Stimulated activated CD8-positive, alpha-beta memory T cell treated with anti-CD3 and anti-CD28 coated beads, Interleukin-15, amount 100 ng/mL, for 48 hours (primary cell): ENCODE data around the gene TMEM164.

Experiments
- DNase-seq, 2 donors: peaks; one replicate each; pipeline ENCODE4 v3.0.0-alpha.2; 2020; ENCODE audit warnings: low read depth in 2 of 2

Gene TMEM164

GRCh38 chrX:110003167-110004156 is 548 bp downstream of the TMEM164 start:
- no peak for DNase-seq

GRCh38 chrX:110004215-110004614 is 1.3 kb downstream of the TMEM164 start:
- no peak for DNase-seq

- DNase-seq, result no peak
Measured at GRCh38 chrX:110004731-110005369, 1.9 kb downstream of the TMEM164 start.

GRCh38 chrX:110006161-110006560 is 3.2 kb downstream of the TMEM164 start:
- DNase-seq, result no peak

- DNase-seq, result no peak
Measured at GRCh38 chrX:110006821-110007375, 4.0 kb downstream of the TMEM164 start.

- no peak for DNase-seq
Measured at GRCh38 chrX:110008011-110008635, 5.2 kb downstream of the TMEM164 start.

GRCh38 chrX:110012818-110013485 is 10.0 kb downstream of the TMEM164 start:
- no peak for DNase-seq

GRCh38 chrX:110013968-110014367 is 11.1 kb downstream of the TMEM164 start:
- DNase-seq, result no peak

- no peak for DNase-seq
Measured at GRCh38 chrX:110015032-110015431, 12.1 kb downstream of the TMEM164 start.

- DNase-seq, result no peak
Measured at GRCh38 chrX:110015915-110016314, 13.0 kb downstream of the TMEM164 start.

GRCh38 chrX:110020536-110020935 is 17.6 kb downstream of the TMEM164 start:
- DNase-seq, result no peak

- no peak for DNase-seq
Measured at GRCh38 chrX:110021258-110022022, 18.5 kb downstream of the TMEM164 start.

GRCh38 chrX:110022599-110023448 is 19.9 kb downstream of the TMEM164 start:
- no peak for DNase-seq

GRCh38 chrX:110025395-110025794 is 22.5 kb downstream of the TMEM164 start:
- DNase-seq, result no peak

GRCh38 chrX:110026099-110026844 is 23.4 kb downstream of the TMEM164 start:
- no peak for DNase-seq

- no peak for DNase-seq
Measured at GRCh38 chrX:110032534-110033147, 29.7 kb downstream of the TMEM164 start.

GRCh38 chrX:110034036-110034435 is 31.1 kb downstream of the TMEM164 start:
- no peak for DNase-seq

GRCh38 chrX:110036162-110037033 is 33.5 kb downstream of the TMEM164 start:
- DNase-seq, result no peak
